ENCODE measurements around the gene DLG5. TPM values are rescaled to one million over a fixed set of nuclear protein-coding genes. Genes with fewer than 3 reads are reported as not detected.

DLG5 gene
- total RNA-seq, 1 experiment from 2014 or later = 127 TPM

DNA sequence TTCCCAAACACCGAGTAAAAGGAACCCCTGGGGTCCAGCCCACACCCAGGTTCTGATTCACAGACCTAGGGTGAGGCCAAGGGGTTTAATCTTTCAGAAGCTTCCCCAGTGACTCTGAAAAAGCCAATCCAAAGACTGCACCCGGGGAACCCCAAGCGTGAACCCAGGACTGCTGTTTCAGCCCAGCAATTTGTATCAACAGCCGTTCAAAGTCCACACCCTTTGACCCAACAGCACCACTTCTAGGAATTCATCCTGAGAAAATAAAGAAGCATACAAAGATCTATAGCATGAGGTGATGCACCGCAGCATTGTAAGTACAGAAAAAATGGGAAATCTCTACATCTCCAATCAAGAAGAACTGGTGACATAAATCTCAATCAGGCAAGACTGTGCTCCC is 24.4 kb downstream of the DLG5 start:
- intact Hi-C loops (cut with micrococcal nuclease) = no loop called here
- peak overlapping the region; percentile 83 for H3K27ac Mint-ChIP-seq (ENCODE audit: low read depth, unreplicated experiment)
- H3K36me3 Mint-ChIP-seq (ENCODE audit: insufficient read depth, unreplicated experiment) = peaks cover 42% of the 10 kb centered on the region
- ChIA-PET CTCF (interaction anchor here (1.2 kb wide), 1 partner anchor 33 kb away, joined by 3 read pairs; no protein-coding TSS in a partner anchor), POLR2A (interaction anchor here (1.0 to 20.5 kb wide), 3 partner anchors 10 to 35 kb away, joined by 3 to 903 read pairs (median 8); no protein-coding TSS in a partner anchor)
- H3K27me3 Mint-ChIP-seq (ENCODE audit: insufficient read depth, unreplicated experiment) = no peaks in the 10 kb centered on the region
- H3K4me3 Mint-ChIP-seq (ENCODE audit: unreplicated experiment) = no peak overlapping the region
- DNase-seq (ENCODE audit: unreplicated experiment) = no peak
- H3K4me1 Mint-ChIP-seq (ENCODE audit: insufficient read depth, unreplicated experiment) = peaks cover 53% of the 10 kb centered on the region
- H3K9me3 Mint-ChIP-seq (ENCODE audit: unreplicated experiment) = no peaks in the 10 kb centered on the region
- no TSS peak for BruUV-seq (replicated peaks)
- TF ChIP-seq, protein P1, sequence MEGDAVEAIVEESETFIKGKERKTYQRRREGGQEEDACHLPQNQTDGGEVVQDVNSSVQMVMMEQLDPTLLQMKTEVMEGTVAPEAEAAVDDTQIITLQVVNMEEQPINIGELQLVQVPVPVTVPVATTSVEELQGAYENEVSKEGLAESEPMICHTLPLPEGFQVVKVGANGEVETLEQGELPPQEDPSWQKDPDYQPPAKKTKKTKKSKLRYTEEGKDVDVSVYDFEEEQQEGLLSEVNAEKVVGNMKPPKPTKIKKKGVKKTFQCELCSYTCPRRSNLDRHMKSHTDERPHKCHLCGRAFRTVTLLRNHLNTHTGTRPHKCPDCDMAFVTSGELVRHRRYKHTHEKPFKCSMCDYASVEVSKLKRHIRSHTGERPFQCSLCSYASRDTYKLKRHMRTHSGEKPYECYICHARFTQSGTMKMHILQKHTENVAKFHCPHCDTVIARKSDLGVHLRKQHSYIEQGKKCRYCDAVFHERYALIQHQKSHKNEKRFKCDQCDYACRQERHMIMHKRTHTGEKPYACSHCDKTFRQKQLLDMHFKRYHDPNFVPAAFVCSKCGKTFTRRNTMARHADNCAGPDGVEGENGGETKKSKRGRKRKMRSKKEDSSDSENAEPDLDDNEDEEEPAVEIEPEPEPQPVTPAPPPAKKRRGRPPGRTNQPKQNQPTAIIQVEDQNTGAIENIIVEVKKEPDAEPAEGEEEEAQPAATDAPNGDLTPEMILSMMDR (IDR thresholded peaks at IDR 0.05; ENCODE audit: unreplicated experiment) = no peak

GRCh38 chr10:77901743-77902142 is 24.8 kb downstream of the DLG5 start:
- ChIA-PET POLR2A (interaction anchor here (0.6 to 20.5 kb wide), 4 partner anchors 10 to 64 kb away, joined by 3 to 903 read pairs (median 6); no protein-coding TSS in a partner anchor), CTCF (interaction anchor here (1.2 kb wide), 1 partner anchor 32 kb away, joined by 3 read pairs; no protein-coding TSS in a partner anchor)
- TF ChIP-seq, protein P1 (IDR thresholded peaks at IDR 0.05; ENCODE audit: unreplicated experiment) = no peak
- peaks cover 49% of the 10 kb centered on the region for H3K4me1 Mint-ChIP-seq (ENCODE audit: insufficient read depth, unreplicated experiment)
- H3K27me3 Mint-ChIP-seq (ENCODE audit: insufficient read depth, unreplicated experiment) = no peaks in the 10 kb centered on the region
- peak overlapping the region; percentile 28 for H3K4me3 Mint-ChIP-seq (ENCODE audit: unreplicated experiment)
- H3K36me3 Mint-ChIP-seq (ENCODE audit: insufficient read depth, unreplicated experiment) = peaks cover 38% of the 10 kb centered on the region
- intact Hi-C loops (cut with micrococcal nuclease) = no loop called here
- peak overlapping the region; percentile 83 for H3K27ac Mint-ChIP-seq (ENCODE audit: low read depth, unreplicated experiment)
- DNase-seq (ENCODE audit: unreplicated experiment) = no peak
- no TSS peak for BruUV-seq (replicated peaks)
- H3K9me3 Mint-ChIP-seq (ENCODE audit: unreplicated experiment) = no peaks in the 10 kb centered on the region

DNA sequence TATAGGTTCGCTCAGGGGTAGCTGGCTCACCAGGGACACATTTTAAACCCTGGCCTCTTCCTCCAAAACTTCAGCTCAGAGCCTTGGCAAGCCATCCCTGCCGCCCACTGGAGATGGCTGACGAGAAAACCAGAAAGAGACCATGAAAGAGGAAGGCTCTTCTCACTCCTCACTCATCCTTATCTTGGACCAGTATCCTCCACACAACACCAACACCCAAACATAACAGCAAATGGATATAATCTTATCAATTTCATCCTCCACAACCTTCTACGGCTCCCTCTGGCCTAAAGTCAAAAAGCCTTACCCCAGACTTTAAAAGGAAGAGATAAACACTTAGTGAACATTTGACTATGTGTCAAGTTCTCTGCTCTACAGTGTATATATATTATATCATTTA is 26.9 kb downstream of the DLG5 start:
- no TSS peak for BruUV-seq (replicated peaks)
- H3K36me3 Mint-ChIP-seq (ENCODE audit: insufficient read depth, unreplicated experiment) = peaks cover 45% of the 10 kb centered on the region

DNA sequence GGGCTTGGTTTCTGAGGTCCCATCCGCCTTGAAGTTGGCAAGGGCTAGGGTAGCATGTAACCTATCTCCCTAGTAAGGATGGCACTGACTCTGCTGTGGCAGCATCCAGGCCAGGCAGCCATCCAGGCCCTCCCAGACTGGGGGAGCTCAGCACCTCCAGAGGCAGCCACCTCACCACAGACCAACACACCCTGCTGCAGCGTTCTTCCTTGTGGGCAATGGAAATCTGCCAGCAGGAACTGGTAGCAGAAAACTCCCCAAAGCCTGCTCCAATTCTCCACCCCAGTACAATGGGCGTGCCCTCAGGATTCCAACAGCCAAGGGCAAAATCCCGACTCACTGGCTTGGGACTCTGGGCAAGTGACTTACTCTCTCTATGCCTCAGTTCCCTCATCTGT is 27.5 kb downstream of the DLG5 start:
- Mint-ChIP-seq H3K36me3 (ENCODE audit: insufficient read depth, unreplicated experiment) (peaks cover 51% of the 10 kb centered on the region), H3K27ac (ENCODE audit: low read depth, unreplicated experiment) (peak overlapping the region; percentile 87), H3K9me3 (ENCODE audit: unreplicated experiment) (no peaks in the 10 kb centered on the region), H3K27me3 (ENCODE audit: insufficient read depth, unreplicated experiment) (no peaks in the 10 kb centered on the region), H3K4me1 (ENCODE audit: insufficient read depth, unreplicated experiment) (peaks cover 54% of the 10 kb centered on the region), H3K4me3 (ENCODE audit: unreplicated experiment) (peak overlapping the region; percentile 75)
- BruUV-seq (replicated peaks) = no TSS peak
- peak; percentile 97 for DNase-seq (ENCODE audit: unreplicated experiment)
- ChIA-PET CTCF (interaction anchor here (0.6 to 1.7 kb wide), 7 partner anchors 16 to 108 kb away, joined by 3 to 6 read pairs (median 3); no protein-coding TSS in a partner anchor), POLR2A (interaction anchor here (0.7 to 20.5 kb wide), 22 partner anchors 8 to 141 kb away, joined by 3 to 903 read pairs (median 6); partner anchors contain the start of gene DLG5)
- TF ChIP-seq, protein P1 (IDR thresholded peaks at IDR 0.05; ENCODE audit: unreplicated experiment) = no peak
- intact Hi-C loops (cut with micrococcal nuclease) = loop anchor here (2.0 kb wide), 1 partner anchor 52 kb away; no protein-coding TSS in a partner anchor

More for the DNA sequence above, 26.9 kb downstream of the DLG5 start:
- no peak for DNase-seq (ENCODE audit: unreplicated experiment)
- H3K4me3 Mint-ChIP-seq (ENCODE audit: unreplicated experiment) = peak overlapping the region; percentile 75
- POLR2A ChIA-PET = interaction anchor here (0.7 to 20.5 kb wide), 14 partner anchors 10 to 140 kb away, joined by 3 to 903 read pairs (median 10); partner anchors contain the start of gene DLG5
- peaks cover 50% of the 10 kb centered on the region for H3K4me1 Mint-ChIP-seq (ENCODE audit: insufficient read depth, unreplicated experiment)
- no peaks in the 10 kb centered on the region for H3K9me3 Mint-ChIP-seq (ENCODE audit: unreplicated experiment)
- CTCF ChIA-PET = interaction anchor here (0.6 to 1.7 kb wide), 5 partner anchors 13 to 74 kb away, joined by 3 to 6 read pairs (median 3); no protein-coding TSS in a partner anchor
- no peaks in the 10 kb centered on the region for H3K27me3 Mint-ChIP-seq (ENCODE audit: insufficient read depth, unreplicated experiment)
- TF ChIP-seq, protein P1 (IDR thresholded peaks at IDR 0.05; ENCODE audit: unreplicated experiment) = no peak
- H3K27ac Mint-ChIP-seq (ENCODE audit: low read depth, unreplicated experiment) = peak overlapping the region; percentile 87
- intact Hi-C loops (cut with micrococcal nuclease) = loop anchor here (2.0 kb wide), 1 partner anchor 53 kb away; no protein-coding TSS in a partner anchor

All from MCF 10A (cell line).